ENCODE data around the gene HNF1A. TPM values are rescaled to one million over a fixed set of nuclear protein-coding genes. Genes with fewer than 3 reads are reported as not detected.
"Not testable (repeated sequence)": the region's sequence is repeated elsewhere in the genome, so short reads cannot be mapped to it uniquely, and the experiment has no call there.

HNF1A gene
- total RNA-seq, 2 donors from 2014 or later, result 0.49 TPM; not detected in 1

DNA sequence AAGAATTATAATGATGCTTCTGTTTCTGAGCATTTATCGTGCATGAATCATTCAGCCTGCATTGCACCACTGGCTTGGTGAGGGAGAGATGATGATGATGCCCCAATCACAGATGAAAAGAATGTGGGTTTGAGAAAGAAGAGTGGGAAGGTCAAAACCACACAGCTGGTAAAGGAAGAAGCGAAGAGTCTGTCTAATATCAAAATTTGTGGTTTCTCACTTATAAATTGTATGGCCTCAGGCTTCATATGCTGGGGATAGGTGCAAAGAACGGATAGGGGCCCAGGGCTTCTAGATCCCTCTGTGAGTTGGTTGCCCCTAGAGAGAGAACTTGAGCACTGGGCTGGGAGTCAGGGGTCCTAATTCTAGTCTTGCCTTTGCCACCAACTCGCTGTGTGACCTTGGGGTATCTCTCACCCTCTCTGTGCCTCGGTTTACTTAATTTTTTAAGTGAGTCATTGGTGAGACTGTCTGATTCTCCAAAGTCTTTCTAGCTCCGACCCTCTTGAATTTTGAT, 58.5 kb downstream of the HNF1A start:
- no peak overlapping the region for H3K27ac ChIP-seq
- ATAC-seq (ENCODE audit: insufficient number of reproducible peaks, low FRiP score, low read depth), result no peak
- no peaks in the 10 kb centered on the region for H3K36me3 ChIP-seq
- H3K27me3 ChIP-seq (replicated peaks; ENCODE audit: insufficient read depth), result no peaks in the 10 kb centered on the region
- TF ChIP-seq, protein P1, sequence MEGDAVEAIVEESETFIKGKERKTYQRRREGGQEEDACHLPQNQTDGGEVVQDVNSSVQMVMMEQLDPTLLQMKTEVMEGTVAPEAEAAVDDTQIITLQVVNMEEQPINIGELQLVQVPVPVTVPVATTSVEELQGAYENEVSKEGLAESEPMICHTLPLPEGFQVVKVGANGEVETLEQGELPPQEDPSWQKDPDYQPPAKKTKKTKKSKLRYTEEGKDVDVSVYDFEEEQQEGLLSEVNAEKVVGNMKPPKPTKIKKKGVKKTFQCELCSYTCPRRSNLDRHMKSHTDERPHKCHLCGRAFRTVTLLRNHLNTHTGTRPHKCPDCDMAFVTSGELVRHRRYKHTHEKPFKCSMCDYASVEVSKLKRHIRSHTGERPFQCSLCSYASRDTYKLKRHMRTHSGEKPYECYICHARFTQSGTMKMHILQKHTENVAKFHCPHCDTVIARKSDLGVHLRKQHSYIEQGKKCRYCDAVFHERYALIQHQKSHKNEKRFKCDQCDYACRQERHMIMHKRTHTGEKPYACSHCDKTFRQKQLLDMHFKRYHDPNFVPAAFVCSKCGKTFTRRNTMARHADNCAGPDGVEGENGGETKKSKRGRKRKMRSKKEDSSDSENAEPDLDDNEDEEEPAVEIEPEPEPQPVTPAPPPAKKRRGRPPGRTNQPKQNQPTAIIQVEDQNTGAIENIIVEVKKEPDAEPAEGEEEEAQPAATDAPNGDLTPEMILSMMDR (IDR thresholded peaks at IDR 0.05), result no peak
- peaks cover 0 to 5% of the 10 kb centered on the region in 2 donors for H3K4me1 ChIP-seq (ENCODE audit: control insufficient read depth in 1 of 2, low read depth in 2 of 2)
- H3K4me3 ChIP-seq, result no peak overlapping the region
- no peak for DNase-seq (ENCODE audit: low spot score)
- H3K9me3 ChIP-seq, result no peaks in the 10 kb centered on the region

DNA sequence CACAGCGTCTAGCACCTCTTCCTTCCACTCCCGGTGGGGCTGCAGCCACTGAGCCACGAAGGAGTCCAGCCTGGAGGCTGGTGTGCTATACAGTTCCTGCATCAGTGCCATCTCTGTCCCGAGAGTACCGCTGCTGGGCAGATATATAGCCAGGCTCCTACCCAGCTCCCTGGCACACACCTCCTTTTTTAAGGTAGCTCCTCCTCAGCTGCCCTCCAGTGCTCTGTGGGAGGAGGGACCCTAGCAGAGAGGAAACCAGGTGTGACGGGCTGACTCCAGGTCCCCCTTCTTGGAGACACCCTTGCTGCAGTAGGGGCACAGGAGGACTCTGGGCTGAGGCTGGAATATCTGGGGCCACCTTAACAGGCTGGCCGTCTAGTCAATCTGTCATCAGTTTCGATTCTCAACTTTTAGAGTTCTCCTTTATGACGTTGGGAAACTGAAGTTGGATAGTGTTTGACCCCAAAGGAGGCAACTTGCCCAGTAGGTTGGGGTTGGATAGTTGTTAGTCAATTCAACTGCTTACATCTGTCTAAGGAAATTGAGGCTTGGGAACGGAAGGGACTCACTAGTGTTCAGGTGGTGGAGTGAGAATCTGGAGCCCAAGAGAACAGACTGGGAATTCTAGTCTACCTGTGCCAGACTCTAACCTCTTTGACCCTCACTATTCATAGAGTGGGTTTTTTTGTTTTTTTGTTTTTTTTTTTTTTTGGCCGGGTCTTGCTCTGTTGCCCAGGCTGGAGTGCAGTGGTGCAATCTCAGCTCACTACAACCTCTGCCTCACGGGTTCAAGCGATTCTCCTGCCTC, 60.7 kb downstream of the HNF1A start, which contains the start of gene OASL:
Gene OASL (minus strand): TSS at position 386 of the 808 bp plus-strand sequence. CDS start 275 bp downstream, at position 111.
- H3K36me3 ChIP-seq, result no peaks in the 10 kb centered on the region
- TF ChIP-seq, protein P1 (IDR thresholded peaks at IDR 0.05), result no peak
- H3K9me3 ChIP-seq, result no peaks in the 10 kb centered on the region
- ATAC-seq (ENCODE audit: insufficient number of reproducible peaks, low FRiP score, low read depth), result no peak
- H3K4me1 ChIP-seq (ENCODE audit: control insufficient read depth in 1 of 2, low read depth in 2 of 2), result peaks cover 0 to 5% of the 10 kb centered on the region in 2 donors
- no peak within 1 kb of the TSS for H3K27ac ChIP-seq
- H3K27me3 ChIP-seq (replicated peaks; ENCODE audit: insufficient read depth), result no peaks in the 10 kb centered on the region
- peak within 1 kb of the TSS; percentile 72 for H3K4me3 ChIP-seq
- no peak for DNase-seq (ENCODE audit: low spot score)

DNA sequence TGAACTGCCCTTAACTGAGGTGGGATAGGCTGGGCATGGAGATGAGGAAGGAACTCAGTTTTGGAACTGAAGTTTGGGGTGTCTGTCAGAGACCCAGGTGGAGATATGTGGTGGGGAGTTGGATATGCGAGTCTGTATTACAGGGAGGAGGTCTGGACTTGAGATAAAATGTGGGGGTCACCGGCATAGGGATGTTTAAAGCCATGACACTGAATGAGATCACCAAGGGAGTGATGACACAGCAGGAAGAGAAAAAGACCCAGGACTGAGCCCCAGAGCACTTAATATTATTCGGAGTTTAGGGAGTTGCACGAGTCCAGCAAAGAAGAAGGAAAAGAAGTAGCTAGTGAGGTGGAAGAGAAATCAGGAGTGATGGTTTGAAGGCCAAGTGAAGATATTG, 64.7 kb downstream of the HNF1A start:
- TF ChIP-seq, protein P1 (IDR thresholded peaks at IDR 0.05), result no peak
- Histone ChIP-seq H3K36me3 (no peaks in the 10 kb centered on the region), H3K4me1 (ENCODE audit: control insufficient read depth in 1 of 2, low read depth in 2 of 2) (peaks cover 0 to 5% of the 10 kb centered on the region in 2 donors), H3K27ac (no peak overlapping the region), H3K4me3 (no peak overlapping the region), H3K27me3 (replicated peaks; ENCODE audit: insufficient read depth) (no peaks in the 10 kb centered on the region), H3K9me3 (no peaks in the 10 kb centered on the region)
- DNase-seq (ENCODE audit: low spot score), result no peak
- no peak for ATAC-seq (ENCODE audit: insufficient number of reproducible peaks, low FRiP score, low read depth)

DNA sequence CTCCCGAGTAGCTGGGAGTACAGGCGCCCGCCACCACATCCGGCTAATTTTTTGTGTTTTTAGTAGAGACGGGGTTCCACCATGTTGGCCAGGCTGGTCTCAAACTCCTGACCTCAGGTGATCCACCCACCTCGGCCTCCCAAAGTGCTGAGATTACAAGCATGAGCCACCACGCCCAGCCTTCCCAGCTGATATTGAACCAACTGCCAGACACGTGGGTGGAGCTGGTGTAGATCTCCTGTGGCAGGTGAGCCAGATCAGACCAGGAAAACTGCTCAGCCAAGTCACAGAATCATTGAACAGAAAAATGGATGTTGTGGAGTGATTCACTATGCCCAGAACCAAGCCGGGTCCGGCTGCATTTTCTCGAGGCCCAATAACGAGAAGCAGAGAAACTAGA, 69.1 kb downstream of the HNF1A start:
- H3K27ac ChIP-seq, result not testable (repeated sequence)

DNA sequence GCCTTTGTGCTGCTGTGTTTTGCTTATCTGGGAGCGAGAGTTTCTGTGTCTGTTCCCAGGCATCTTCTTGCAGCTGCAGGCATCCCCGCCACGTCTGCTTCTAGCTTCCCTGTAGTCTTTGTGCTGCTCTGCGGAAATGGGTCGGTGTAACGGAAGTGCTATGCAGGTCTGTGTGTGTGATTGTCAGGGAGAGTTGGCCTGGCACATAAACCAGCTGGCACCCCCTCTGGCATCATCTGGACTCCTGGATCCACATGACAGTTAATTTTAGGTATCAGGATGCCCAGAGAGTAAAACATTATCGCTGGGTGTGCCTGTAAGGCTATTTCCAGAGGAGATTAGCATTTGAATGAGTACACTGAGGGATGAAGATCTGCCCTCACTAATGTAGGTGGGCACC, 70.1 kb downstream of the HNF1A start:
- Histone ChIP-seq H3K4me1 (ENCODE audit: control insufficient read depth in 1 of 2, low read depth in 2 of 2) (no peaks in the 10 kb centered on the region), H3K27me3 (replicated peaks; ENCODE audit: insufficient read depth) (no peaks in the 10 kb centered on the region), H3K9me3 (no peaks in the 10 kb centered on the region), H3K36me3 (no peaks in the 10 kb centered on the region), H3K4me3 (no peak overlapping the region), H3K27ac (no peak overlapping the region)
- ATAC-seq (ENCODE audit: insufficient number of reproducible peaks, low FRiP score, low read depth) (no peak), DNase-seq (ENCODE audit: low spot score) (no peak)
- TF ChIP-seq, protein P1 (IDR thresholded peaks at IDR 0.05), result no peak

More for the DNA sequence above, 69.1 kb downstream of the HNF1A start:
- H3K9me3 ChIP-seq; H3K4me1 ChIP-seq (ENCODE audit: control insufficient read depth in 1 of 2, low read depth in 2 of 2); DNase-seq (ENCODE audit: low spot score); H3K27me3 ChIP-seq (replicated peaks; ENCODE audit: insufficient read depth); H3K4me3 ChIP-seq; H3K36me3 ChIP-seq; ATAC-seq (ENCODE audit: insufficient number of reproducible peaks, low FRiP score, low read depth): not testable (repeated sequence)

All from thoracic aorta (tissue), 2 donors.